ENCODE results near the gene XPO6. TPM values are rescaled to one million over a fixed set of nuclear protein-coding genes. Genes with fewer than 3 reads are reported as not detected.
"Not testable (repeated sequence)": the region's sequence is repeated elsewhere in the genome, so short reads cannot be mapped to it uniquely, and the experiment has no call there.

The XPO6 gene
- 159 and 188 TPM in 2 replicates for total RNA-seq (2014; rRNA removed; shearing (Covaris generic))

- Histone ChIP-seq H3K27me3 (ENCODE audit: control insufficient read depth, insufficient read depth, low read length) (no peaks in the 10 kb centered on the region), H3K36me3 (replicated peaks; ENCODE audit: control insufficient read depth, insufficient read depth, low read length) (peaks cover 9% of the 10 kb centered on the region), H3K4me3 (ENCODE audit: insufficient read depth, low read depth, low read length) (peak within 1 kb of the TSS; percentile 80)
- DNase-seq, result peak; percentile 99
Observed at GRCh38 chr16:28211758-28212531, at the start of gene XPO6. Gene XPO6, minus strand, starts transcription at chr16:28211965. Its CDS starts 597 bp downstream, at chr16:28211368.

DNA sequence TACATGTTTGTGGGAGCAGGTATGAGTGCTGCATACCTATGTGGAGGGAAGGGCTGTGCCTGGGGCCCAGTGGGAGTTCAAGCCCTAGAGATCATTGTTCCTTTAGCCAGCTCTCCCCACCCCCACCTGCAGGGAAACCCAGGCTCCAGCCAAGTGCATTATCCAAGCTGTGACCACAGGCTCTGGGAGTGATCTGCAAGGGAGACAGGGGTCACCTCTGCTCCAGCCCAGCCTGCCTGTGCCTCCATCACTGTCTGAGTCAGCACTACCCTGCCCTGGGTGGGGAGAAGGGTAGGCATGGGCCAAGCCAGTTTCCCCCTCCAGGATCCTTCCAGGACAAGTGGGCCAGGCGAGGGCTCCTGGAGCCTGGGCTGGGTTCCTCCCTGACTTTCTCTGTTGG, 48.4 kb upstream of the XPO6 start:
- peak; percentile 74 for DNase-seq

GRCh38 chr16:28259781-28260150, 48.0 kb upstream of the XPO6 start:
- H3K27me3 ChIP-seq (ENCODE audit: control insufficient read depth, insufficient read depth, low read length), result no peaks in the 10 kb centered on the region; the same call in 1 of the 2 replicates
- peak overlapping the region; percentile 16; the same call in 1 of the 2 replicates for H3K4me3 ChIP-seq (ENCODE audit: insufficient read depth, low read depth, low read length)
- no peaks in the 10 kb centered on the region for H3K36me3 ChIP-seq (replicated peaks; ENCODE audit: control insufficient read depth, insufficient read depth, low read length)
- no peak for DNase-seq

More for the DNA sequence above, 48.4 kb upstream of the XPO6 start:
- H3K4me3 ChIP-seq (ENCODE audit: insufficient read depth, low read depth, low read length), result no peak overlapping the region; the same call in 1 of the 2 replicates
- no peaks in the 10 kb centered on the region for H3K36me3 ChIP-seq (replicated peaks; ENCODE audit: control insufficient read depth, insufficient read depth, low read length)
- no peaks in the 10 kb centered on the region; the same call in 1 of the 2 replicates for H3K27me3 ChIP-seq (ENCODE audit: control insufficient read depth, insufficient read depth, low read length)

GRCh38 chr16:28259091-28259780, 47.5 kb upstream of the XPO6 start:
- Histone ChIP-seq H3K4me3 (ENCODE audit: insufficient read depth, low read depth, low read length) (peak overlapping the region; percentile 28), H3K27me3 (ENCODE audit: control insufficient read depth, insufficient read depth, low read length) (no peaks in the 10 kb centered on the region; the same call in 1 of the 2 replicates), H3K36me3 (replicated peaks; ENCODE audit: control insufficient read depth, insufficient read depth, low read length) (no peaks in the 10 kb centered on the region)
- peak; percentile 51 for DNase-seq

- no peaks in the 10 kb centered on the region; the same call in 1 of the 2 replicates for H3K27me3 ChIP-seq (ENCODE audit: control insufficient read depth, insufficient read depth, low read length)
- no peaks in the 10 kb centered on the region for H3K36me3 ChIP-seq (replicated peaks; ENCODE audit: control insufficient read depth, insufficient read depth, low read length)
- peak; percentile 81 for DNase-seq
- peak overlapping the region; percentile 28 for H3K4me3 ChIP-seq (ENCODE audit: insufficient read depth, low read depth, low read length)
Observed at GRCh38 chr16:28258567-28258966, 46.8 kb upstream of the XPO6 start.

DNA sequence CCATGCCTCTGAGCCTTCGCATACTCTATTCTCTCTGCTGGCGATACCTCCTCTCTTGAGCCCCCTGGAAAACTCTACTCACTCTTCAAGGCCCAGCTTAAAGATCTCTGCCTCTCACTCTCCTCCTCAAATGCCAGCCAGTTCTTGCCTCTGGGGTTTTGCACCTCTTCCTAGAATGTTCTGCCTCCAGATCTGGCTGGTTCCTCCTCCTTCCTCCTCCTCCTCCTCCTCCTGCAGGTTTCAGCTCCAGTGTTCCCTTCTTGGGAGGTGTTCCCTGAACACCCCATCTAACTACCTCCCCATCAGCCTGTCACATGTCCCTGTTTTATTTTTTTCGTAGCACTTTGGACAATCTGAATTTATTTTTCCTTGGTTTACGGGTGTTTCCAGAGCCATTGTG, 45.5 kb upstream of the XPO6 start:
- Histone ChIP-seq H3K27me3 (ENCODE audit: control insufficient read depth, insufficient read depth, low read length) (no peaks in the 10 kb centered on the region; the same call in 1 of the 2 replicates), H3K4me3 (ENCODE audit: insufficient read depth, low read depth, low read length) (no peak overlapping the region), H3K36me3 (replicated peaks; ENCODE audit: control insufficient read depth, insufficient read depth, low read length) (no peaks in the 10 kb centered on the region)
- DNase-seq, result no peak

DNA sequence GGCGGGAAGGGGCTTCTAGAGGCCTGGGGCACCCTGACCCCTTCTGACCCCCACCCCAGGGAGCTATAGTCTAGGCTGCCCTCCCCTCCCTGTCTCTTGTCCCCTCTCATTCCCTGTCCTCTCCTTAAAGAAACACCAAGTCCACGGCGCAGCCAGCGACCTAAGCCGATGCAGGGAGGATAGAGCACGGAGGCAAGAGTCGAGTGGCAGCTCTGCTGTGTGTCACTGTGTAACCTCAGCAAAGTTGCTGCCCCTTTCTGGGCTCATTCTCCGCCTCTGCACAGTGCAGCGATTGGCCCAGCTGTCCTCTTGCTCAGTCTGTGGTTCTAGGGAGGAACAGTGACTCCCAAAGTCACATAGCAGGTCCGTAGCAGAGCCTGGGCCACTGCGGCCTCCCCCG, 44.1 kb upstream of the XPO6 start:
- Histone ChIP-seq H3K27me3 (ENCODE audit: control insufficient read depth, insufficient read depth, low read length) (no peaks in the 10 kb centered on the region; the same call in 1 of the 2 replicates), H3K4me3 (ENCODE audit: insufficient read depth, low read depth, low read length) (no peak overlapping the region), H3K36me3 (replicated peaks; ENCODE audit: control insufficient read depth, insufficient read depth, low read length) (no peaks in the 10 kb centered on the region)
- DNase-seq, result no peak

DNA sequence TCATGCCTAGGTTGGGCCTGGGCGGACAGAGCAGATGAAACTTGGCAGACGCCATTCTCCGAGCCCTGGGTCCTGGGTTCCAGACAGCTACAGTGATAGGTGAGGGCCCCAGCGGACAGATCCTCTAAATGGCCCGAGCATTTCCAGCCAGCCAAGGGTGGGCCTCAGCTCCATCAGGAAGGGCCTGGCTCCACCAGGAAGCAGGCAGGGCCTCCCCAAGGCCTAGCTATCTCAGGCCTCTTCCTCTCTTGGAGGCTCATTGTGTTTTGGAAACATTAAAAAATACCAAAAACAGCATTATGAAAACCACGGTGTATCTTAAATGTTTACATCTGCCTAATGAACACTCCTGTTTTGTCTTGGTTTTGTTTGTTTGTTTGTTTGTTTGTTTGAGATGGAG, 42.4 kb upstream of the XPO6 start:
- no peaks in the 10 kb centered on the region; the same call in 1 of the 2 replicates for H3K27me3 ChIP-seq (ENCODE audit: control insufficient read depth, insufficient read depth, low read length)
- DNase-seq, result no peak
- no peaks in the 10 kb centered on the region for H3K36me3 ChIP-seq (replicated peaks; ENCODE audit: control insufficient read depth, insufficient read depth, low read length)
- H3K4me3 ChIP-seq (ENCODE audit: insufficient read depth, low read depth, low read length), result no peak overlapping the region

DNA sequence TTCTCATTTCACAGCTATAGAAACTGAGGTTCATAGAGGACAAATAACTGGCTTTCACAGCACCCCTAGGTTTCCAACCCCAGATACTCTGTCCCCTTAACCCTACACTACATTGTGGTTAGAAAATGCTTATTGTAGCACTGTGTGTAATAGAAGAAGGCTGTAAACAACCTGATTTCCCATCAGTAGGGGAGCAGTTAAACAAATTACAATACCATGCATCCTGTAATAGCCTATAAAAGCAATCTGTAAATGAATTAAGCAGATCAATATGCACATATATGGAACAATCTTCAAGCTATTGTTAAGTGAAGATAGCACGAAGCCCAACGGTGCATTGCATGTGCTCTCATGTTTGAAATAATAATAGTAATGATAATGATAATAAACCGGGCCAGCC, 39.2 kb upstream of the XPO6 start:
- H3K36me3 ChIP-seq (replicated peaks; ENCODE audit: control insufficient read depth, insufficient read depth, low read length), result no peaks in the 10 kb centered on the region
- H3K4me3 ChIP-seq (ENCODE audit: insufficient read depth, low read depth, low read length), result no peak overlapping the region
- H3K27me3 ChIP-seq (ENCODE audit: control insufficient read depth, insufficient read depth, low read length), result no peaks in the 10 kb centered on the region
- no peak for DNase-seq

GRCh38 chr16:28249483-28249882, 37.7 kb upstream of the XPO6 start:
- H3K4me3 ChIP-seq (ENCODE audit: insufficient read depth, low read depth, low read length); DNase-seq; H3K36me3 ChIP-seq (replicated peaks; ENCODE audit: control insufficient read depth, insufficient read depth, low read length); H3K27me3 ChIP-seq (ENCODE audit: control insufficient read depth, insufficient read depth, low read length): not testable (repeated sequence)

GRCh38 chr16:28241924-28242323, 30.2 kb upstream of the XPO6 start:
- Histone ChIP-seq H3K4me3 (ENCODE audit: insufficient read depth, low read depth, low read length) (no peak overlapping the region), H3K27me3 (ENCODE audit: control insufficient read depth, insufficient read depth, low read length) (no peaks in the 10 kb centered on the region), H3K36me3 (replicated peaks; ENCODE audit: control insufficient read depth, insufficient read depth, low read length) (no peaks in the 10 kb centered on the region)
- DNase-seq, result no peak

DNA sequence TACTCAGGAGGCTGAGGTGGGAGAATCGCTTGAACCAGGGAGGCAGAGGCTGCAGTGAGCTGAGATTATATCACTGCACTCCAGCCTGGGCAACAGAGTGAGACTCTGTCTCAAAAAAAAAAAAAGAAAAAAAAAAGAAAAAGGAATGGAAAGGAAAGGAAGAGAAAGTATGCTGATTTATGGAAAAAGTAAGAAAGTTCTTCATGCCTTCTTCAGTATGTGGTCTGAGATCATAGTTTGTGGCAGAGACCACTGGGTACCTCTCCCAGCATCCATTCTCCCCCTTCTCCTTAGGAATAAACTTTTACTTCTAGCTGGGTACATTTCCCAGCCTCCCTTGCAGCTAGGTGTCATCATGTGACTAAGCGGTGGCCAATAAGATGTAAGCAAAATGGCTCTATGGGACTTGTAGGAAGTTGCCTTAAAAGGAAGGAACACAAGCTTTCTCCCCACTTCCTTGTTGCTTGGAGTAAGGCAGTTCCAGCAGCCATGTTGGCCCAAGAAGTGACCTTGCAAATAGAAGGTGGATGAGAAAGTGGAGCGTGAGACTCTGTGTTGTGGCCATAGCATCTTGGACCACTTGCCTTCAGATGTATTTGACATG, 26.1 kb upstream of the XPO6 start:
- no peaks in the 10 kb centered on the region for H3K27me3 ChIP-seq (ENCODE audit: control insufficient read depth, insufficient read depth, low read length)
- DNase-seq, result no peak
- no peak overlapping the region for H3K4me3 ChIP-seq (ENCODE audit: insufficient read depth, low read depth, low read length)

DNA sequence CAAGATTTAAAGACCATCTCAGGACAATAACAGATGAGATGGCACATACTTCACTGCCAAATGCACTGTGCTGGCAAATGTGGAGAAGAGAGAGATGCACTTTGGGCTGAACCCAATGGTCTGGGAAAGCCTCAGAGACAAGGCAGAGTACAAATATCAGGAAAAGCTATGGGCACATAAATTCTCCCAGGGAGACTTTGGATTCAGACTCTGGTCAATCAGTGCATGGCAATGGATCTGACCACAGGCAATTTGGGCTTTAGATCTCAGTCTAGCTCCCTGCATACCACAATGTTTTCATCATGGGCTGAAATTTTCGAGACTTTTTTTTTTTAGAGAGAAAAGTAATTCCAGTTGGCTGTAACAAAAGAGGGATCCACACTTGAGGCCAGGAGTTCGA, 20.0 kb upstream of the XPO6 start:
- H3K27me3 ChIP-seq (ENCODE audit: control insufficient read depth, insufficient read depth, low read length), result no peaks in the 10 kb centered on the region
- DNase-seq, result no peak
- no peaks in the 10 kb centered on the region for H3K36me3 ChIP-seq (replicated peaks; ENCODE audit: control insufficient read depth, insufficient read depth, low read length)
- no peak overlapping the region for H3K4me3 ChIP-seq (ENCODE audit: insufficient read depth, low read depth, low read length)

More for the DNA sequence above, 26.1 kb upstream of the XPO6 start:
- no peaks in the 10 kb centered on the region for H3K36me3 ChIP-seq (replicated peaks; ENCODE audit: control insufficient read depth, insufficient read depth, low read length)

DNA sequence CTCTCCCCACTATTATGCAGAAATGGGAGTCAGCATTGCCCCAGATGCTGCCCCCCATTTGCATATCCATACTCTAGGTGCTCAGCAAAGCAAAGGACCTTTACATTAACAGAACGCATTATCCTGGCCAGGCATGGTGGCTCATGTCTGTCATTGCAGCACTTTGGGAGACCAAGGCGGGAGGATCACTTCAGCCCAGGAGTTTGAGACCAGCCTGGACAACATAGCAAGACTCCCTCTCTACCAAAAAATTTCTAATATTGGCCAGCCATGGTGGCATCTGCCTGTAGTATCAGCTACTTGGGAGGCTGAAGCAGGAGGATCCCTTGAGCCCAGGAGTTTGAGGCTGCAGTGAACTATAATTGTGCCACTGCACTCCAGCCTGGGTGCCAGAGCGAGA, 12.1 kb upstream of the XPO6 start:
- H3K27me3 ChIP-seq (ENCODE audit: control insufficient read depth, insufficient read depth, low read length); H3K4me3 ChIP-seq (ENCODE audit: insufficient read depth, low read depth, low read length); H3K36me3 ChIP-seq (replicated peaks; ENCODE audit: control insufficient read depth, insufficient read depth, low read length); DNase-seq: not testable (repeated sequence)

GRCh38 chr16:28219777-28220176, 8.0 kb upstream of the XPO6 start:
- not testable (repeated sequence) for DNase-seq; H3K36me3 ChIP-seq (replicated peaks; ENCODE audit: control insufficient read depth, insufficient read depth, low read length); H3K27me3 ChIP-seq (ENCODE audit: control insufficient read depth, insufficient read depth, low read length); H3K4me3 ChIP-seq (ENCODE audit: insufficient read depth, low read depth, low read length)
